T-helper 2 cell treated with Interferon-gamma antibody and Interleukin-4, amounts not matched to agents 5 μg/mL and 100 μg/mL, for 36 hours (primary cell): ENCODE measurements around the gene XPOT.

ENCODE experiments used
- DNase-seq: peaks from one replicate; pipeline ENCODE4 v3.0.0; 2021; ENCODE audit warnings: low spot score
- H3K27ac Mint-ChIP-seq: one replicate; pipeline ENCODE4 v1.8.0; 2021; ENCODE audit warnings: mild to moderate bottlenecking, mixed read lengths
- H3K27me3 Mint-ChIP-seq: one replicate; pipeline ENCODE4 v1.8.0; 2021; ENCODE audit warnings: low read depth, mixed read lengths
- H3K36me3 Mint-ChIP-seq: one replicate; pipeline ENCODE4 v1.8.0; 2021; ENCODE audit warnings: low read depth, mixed read lengths
- H3K4me1 Mint-ChIP-seq: one replicate; pipeline ENCODE4 v1.8.0; 2021; ENCODE audit warnings: low read depth, mixed read lengths
- H3K4me3 Mint-ChIP-seq: one replicate; pipeline ENCODE4 v1.8.0; 2022; ENCODE audit warnings: mild to moderate bottlenecking, moderate library complexity, mixed read lengths
- H3K9me3 Mint-ChIP-seq: one replicate; pipeline ENCODE4 v1.8.0; 2021; ENCODE audit warnings: mixed read lengths

XPOT gene

GRCh38 chr12:64466178-64466577 is 62.0 kb downstream of the XPOT start:
- DNase-seq = no peak
- Mint-ChIP-seq H3K27me3 (no peaks in the 10 kb centered on the region), H3K36me3 (peaks cover 45% of the 10 kb centered on the region), H3K4me3 (no peak overlapping the region), H3K27ac (no peak overlapping the region), H3K4me1 (peaks cover 9% of the 10 kb centered on the region), H3K9me3 (no peaks in the 10 kb centered on the region)

- no peak for DNase-seq
- H3K9me3 Mint-ChIP-seq = no peaks in the 10 kb centered on the region
- H3K27me3 Mint-ChIP-seq = no peaks in the 10 kb centered on the region
- H3K27ac Mint-ChIP-seq = peak overlapping the region; percentile 41
- peaks cover 62% of the 10 kb centered on the region for H3K36me3 Mint-ChIP-seq
- H3K4me1 Mint-ChIP-seq = peaks cover 10% of the 10 kb centered on the region
- H3K4me3 Mint-ChIP-seq = no peak overlapping the region
These were observed 64.8 kb downstream of the XPOT start for GRCh38 chr12:64468966-64469365.

DNA sequence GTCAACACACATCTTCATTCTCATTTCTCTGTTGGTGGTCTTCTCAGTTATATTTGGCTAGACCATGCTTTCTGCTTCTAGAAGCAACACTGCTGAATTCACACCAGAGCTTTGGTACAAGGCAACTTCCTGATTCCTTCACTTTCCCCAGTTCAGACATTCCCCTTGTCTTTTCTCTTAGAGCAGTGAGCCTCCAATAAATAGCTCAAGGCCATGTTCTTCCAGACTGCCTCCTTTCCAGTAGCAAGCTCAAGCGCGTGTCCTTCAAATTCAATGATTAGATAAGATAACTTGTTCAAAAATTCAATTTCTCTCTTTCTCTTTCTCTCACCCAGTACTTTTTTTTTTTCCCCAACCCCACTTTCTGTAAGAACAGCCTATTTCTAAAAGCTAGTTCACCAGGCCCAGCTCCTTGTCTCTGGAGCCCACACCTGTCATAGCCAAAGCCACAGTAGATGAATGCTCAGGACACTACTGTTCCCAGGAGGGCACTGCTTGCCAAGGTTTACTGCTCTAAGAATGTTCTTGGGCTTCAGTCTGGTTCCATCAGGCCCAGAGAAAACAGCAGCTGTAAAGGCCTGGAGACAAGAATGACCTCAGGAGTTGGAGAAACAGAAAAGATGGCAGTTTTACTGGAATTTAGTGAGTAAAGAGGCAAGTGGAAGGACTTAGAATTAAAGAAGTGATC is 65.4 kb downstream of the XPOT start:
- DNase-seq = no peak
- no peaks in the 10 kb centered on the region for H3K27me3 Mint-ChIP-seq
- H3K36me3 Mint-ChIP-seq = peaks cover 63% of the 10 kb centered on the region
- H3K9me3 Mint-ChIP-seq = no peaks in the 10 kb centered on the region
- peaks cover 10% of the 10 kb centered on the region for H3K4me1 Mint-ChIP-seq
- no peak overlapping the region for H3K27ac Mint-ChIP-seq
- H3K4me3 Mint-ChIP-seq = no peak overlapping the region

GRCh38 chr12:64470495-64470894 is 66.3 kb downstream of the XPOT start:
- peaks cover 4% of the 10 kb centered on the region for H3K9me3 Mint-ChIP-seq
- no peak overlapping the region for H3K27ac Mint-ChIP-seq
- no peaks in the 10 kb centered on the region for H3K27me3 Mint-ChIP-seq
- H3K4me1 Mint-ChIP-seq = peaks cover 9% of the 10 kb centered on the region
- no peak overlapping the region for H3K4me3 Mint-ChIP-seq
- no peak for DNase-seq
- H3K36me3 Mint-ChIP-seq = peaks cover 66% of the 10 kb centered on the region

DNA sequence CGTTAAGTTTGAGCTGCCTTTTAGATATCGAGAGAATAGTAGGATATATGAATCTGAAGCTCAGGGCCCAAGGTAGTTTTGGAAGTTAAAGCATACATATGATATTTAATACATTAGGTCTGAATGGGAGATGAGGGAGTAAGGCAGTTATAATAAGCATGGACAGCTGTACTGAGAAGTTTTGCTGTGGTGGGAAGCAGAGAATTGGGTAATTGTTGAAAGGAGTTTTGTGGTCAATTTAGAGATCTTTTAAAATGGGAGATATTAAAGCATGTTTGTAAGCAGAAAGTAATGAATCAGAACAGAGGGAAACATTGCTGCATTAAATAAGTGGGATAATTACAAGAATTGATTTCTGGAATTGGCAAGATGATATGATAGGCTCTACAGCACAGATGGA is 69.0 kb downstream of the XPOT start:
- Mint-ChIP-seq H3K4me3 (no peak overlapping the region), H3K36me3 (peaks cover 75% of the 10 kb centered on the region), H3K27ac (no peak overlapping the region), H3K4me1 (peaks cover 8% of the 10 kb centered on the region), H3K27me3 (no peaks in the 10 kb centered on the region), H3K9me3 (peaks cover 20% of the 10 kb centered on the region)
- DNase-seq = no peak

DNA sequence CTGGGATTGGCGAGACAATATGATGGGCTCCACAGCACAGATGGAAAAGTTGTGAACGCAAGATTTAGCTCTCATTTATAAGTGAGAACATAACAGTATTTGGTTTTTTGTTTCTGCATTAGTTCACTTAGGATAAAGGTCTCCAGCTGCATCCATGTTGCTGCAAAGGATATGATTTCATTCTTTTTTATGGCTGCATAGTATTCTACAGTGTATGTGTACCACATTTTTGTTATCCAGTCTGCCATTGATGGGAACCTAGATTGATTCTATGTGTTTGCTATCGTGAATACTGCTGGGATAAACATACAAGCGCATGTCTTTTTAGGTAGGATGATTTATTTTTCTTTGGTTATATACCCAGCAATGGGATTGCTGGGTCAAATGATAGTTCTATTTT is 71.3 kb downstream of the XPOT start:
- no peak for DNase-seq
- Mint-ChIP-seq H3K27me3 (no peaks in the 10 kb centered on the region), H3K4me3 (no peak overlapping the region), H3K36me3 (peaks cover 67% of the 10 kb centered on the region), H3K27ac (no peak overlapping the region), H3K4me1 (peaks cover 8% of the 10 kb centered on the region), H3K9me3 (peaks cover 20% of the 10 kb centered on the region)

DNA sequence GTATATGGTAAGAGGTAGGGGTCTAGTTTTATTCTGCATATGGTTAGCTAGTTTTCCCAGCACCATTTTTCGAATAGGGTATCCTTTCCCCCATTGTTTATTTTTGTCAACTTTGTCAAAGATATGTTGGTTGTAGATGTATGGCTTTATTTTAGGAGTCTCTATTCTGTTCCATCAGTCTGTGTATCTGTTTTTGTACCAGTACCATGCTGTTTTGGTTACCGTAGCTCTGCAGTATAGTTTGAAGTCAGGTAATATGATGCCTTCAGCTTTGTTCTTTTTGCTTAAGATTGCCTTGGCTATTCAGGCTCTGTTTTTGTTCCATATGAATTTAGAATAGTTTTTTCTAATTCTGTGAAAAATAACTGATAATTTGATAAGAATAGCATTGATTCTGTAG is 72.7 kb downstream of the XPOT start:
- peaks cover 63% of the 10 kb centered on the region for H3K36me3 Mint-ChIP-seq

DNA sequence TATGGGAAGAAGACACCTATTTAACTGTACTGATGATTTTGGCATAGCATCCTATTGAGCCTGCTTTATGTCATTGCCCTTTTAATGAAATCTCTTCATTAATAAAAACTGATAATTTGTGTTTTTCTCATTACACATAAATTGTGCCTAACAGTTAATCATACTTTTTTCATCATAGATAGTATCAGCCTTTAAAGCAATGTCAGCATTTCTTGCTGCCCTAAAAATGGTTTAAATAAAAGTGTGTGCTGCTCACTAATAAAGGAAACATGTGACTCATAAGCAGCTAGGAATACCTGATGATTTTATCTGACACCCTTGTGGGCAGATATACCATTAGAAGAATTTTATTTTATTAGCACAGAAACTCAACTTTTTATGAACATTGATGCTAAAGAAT is 74.5 kb downstream of the XPOT start:
- Mint-ChIP-seq H3K9me3 (peaks cover 20% of the 10 kb centered on the region), H3K27ac (no peak overlapping the region), H3K27me3 (no peaks in the 10 kb centered on the region), H3K36me3 (peaks cover 54% of the 10 kb centered on the region), H3K4me3 (no peak overlapping the region), H3K4me1 (peaks cover 4% of the 10 kb centered on the region)
- DNase-seq = no peak

More for the DNA sequence above, 72.7 kb downstream of the XPOT start:
- peaks cover 20% of the 10 kb centered on the region for H3K9me3 Mint-ChIP-seq
- H3K27me3 Mint-ChIP-seq = no peaks in the 10 kb centered on the region
- H3K27ac Mint-ChIP-seq = no peak overlapping the region
- H3K4me1 Mint-ChIP-seq = peaks cover 8% of the 10 kb centered on the region
- no peak overlapping the region for H3K4me3 Mint-ChIP-seq
- no peak for DNase-seq

GRCh38 chr12:64480148-64480547 is 76.0 kb downstream of the XPOT start:
- peaks cover 45% of the 10 kb centered on the region for H3K36me3 Mint-ChIP-seq
- H3K9me3 Mint-ChIP-seq = peaks cover 19% of the 10 kb centered on the region
- no peak for DNase-seq
- no peak overlapping the region for H3K4me3 Mint-ChIP-seq
- peaks cover 4% of the 10 kb centered on the region for H3K4me1 Mint-ChIP-seq
- no peaks in the 10 kb centered on the region for H3K27me3 Mint-ChIP-seq
- no peak overlapping the region for H3K27ac Mint-ChIP-seq

GRCh38 chr12:64486657-64487056 is 82.5 kb downstream of the XPOT start:
- DNase-seq = no peak
- H3K4me1 Mint-ChIP-seq = peaks cover 11% of the 10 kb centered on the region
- H3K27ac Mint-ChIP-seq = no peak overlapping the region
- no peak overlapping the region for H3K4me3 Mint-ChIP-seq
- H3K27me3 Mint-ChIP-seq = no peaks in the 10 kb centered on the region
- no peaks in the 10 kb centered on the region for H3K9me3 Mint-ChIP-seq
- peaks cover 39% of the 10 kb centered on the region for H3K36me3 Mint-ChIP-seq

DNA sequence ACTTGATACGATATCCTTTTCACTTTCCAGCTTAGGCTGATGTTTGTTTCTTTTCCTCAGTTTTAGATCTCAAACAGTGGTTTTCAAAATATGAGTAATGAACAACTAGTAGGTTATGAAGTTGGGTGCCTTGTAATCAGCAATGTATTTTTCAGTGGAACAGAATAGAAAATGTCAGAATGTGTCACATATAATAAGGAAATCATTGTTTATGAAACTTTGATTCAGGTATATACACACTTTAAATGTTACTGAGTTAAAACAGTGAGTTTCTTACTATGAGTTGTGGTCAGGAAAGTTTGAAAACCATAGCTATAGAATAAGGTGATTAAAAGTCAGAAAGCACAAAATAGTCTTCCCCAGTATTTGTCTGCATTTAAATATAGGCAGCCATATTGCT is 87.5 kb downstream of the XPOT start:
- H3K4me3 Mint-ChIP-seq = no peak overlapping the region
- peaks cover 40% of the 10 kb centered on the region for H3K36me3 Mint-ChIP-seq

DNA sequence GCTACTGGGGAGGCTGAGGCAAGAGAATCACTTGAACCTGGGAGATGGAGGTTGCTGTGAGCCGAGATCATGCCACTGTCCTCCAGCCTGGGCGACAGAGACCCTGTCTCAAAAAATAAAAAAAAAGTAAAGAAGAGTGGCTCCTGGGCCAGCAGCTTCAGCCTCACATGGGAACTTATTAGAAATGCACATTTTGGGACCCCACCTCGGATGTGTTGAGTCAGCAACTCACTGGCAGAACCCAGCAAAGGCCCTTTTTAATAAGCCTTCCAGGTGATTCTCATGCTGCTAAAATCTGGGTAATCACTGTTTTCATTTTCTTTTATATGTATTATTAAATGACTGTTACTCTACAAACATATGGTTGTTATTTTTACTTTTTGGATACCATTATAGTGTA is 89.3 kb downstream of the XPOT start:
- Mint-ChIP-seq H3K36me3 (peaks cover 46% of the 10 kb centered on the region), H3K27ac (no peak overlapping the region), H3K27me3 (no peaks in the 10 kb centered on the region), H3K9me3 (no peaks in the 10 kb centered on the region), H3K4me3 (no peak overlapping the region), H3K4me1 (peaks cover 24% of the 10 kb centered on the region)
- no peak for DNase-seq

More for the DNA sequence above, 87.5 kb downstream of the XPOT start:
- H3K27me3 Mint-ChIP-seq = no peaks in the 10 kb centered on the region
- no peaks in the 10 kb centered on the region for H3K9me3 Mint-ChIP-seq
- peak overlapping the region; percentile 22 for H3K27ac Mint-ChIP-seq
- no peak for DNase-seq
- H3K4me1 Mint-ChIP-seq = peaks cover 25% of the 10 kb centered on the region

DNA sequence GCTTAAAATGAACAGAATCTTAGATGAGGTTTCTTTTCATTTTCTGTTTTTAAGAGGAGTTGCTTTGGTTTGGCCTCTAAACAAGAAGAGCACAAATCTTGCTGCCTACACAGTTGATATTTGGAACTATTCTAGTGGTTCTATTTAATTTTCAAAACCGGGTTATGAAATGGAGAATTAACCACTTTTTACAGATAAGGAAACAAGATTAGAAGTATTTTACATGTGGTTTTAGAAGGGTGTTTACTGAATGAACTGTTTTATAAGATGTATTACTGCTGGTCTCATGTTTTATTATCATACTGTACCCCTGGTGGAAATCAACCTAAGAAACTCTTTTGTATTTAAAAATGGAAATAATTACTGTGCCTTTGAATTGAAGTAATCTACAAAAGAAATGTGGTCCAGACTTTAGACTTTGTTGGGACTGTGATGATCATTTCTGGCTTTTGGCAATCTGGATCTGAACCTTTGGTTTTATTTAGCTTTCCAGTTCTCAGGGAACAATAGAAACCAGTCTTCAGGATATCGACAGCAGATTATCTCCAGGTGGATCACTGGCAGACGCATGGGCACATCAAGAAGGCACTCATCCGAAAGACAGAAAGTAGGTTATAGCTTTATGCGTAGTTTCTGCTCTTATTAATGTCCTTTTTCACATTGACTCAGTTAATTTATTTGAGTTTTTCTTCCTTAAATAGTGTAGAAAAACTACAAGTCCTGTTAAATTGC is 91.0 kb downstream of the XPOT start:
- DNase-seq = no peak
- no peak overlapping the region for H3K27ac Mint-ChIP-seq
- no peaks in the 10 kb centered on the region for H3K27me3 Mint-ChIP-seq
- no peaks in the 10 kb centered on the region for H3K9me3 Mint-ChIP-seq
- H3K4me3 Mint-ChIP-seq = no peak overlapping the region
- peaks cover 16% of the 10 kb centered on the region for H3K4me1 Mint-ChIP-seq
- H3K36me3 Mint-ChIP-seq = peaks cover 45% of the 10 kb centered on the region

GRCh38 chr12:64496839-64497400 is 92.7 kb downstream of the XPOT start:
- Mint-ChIP-seq H3K27ac (no peak overlapping the region), H3K4me3 (no peak overlapping the region), H3K4me1 (peaks cover 11% of the 10 kb centered on the region), H3K36me3 (peaks cover 45% of the 10 kb centered on the region), H3K9me3 (no peaks in the 10 kb centered on the region), H3K27me3 (no peaks in the 10 kb centered on the region)
- DNase-seq = no peak
